ENCODE results near the gene U2AF1L4.

Gene U2AF1L4

DNA sequence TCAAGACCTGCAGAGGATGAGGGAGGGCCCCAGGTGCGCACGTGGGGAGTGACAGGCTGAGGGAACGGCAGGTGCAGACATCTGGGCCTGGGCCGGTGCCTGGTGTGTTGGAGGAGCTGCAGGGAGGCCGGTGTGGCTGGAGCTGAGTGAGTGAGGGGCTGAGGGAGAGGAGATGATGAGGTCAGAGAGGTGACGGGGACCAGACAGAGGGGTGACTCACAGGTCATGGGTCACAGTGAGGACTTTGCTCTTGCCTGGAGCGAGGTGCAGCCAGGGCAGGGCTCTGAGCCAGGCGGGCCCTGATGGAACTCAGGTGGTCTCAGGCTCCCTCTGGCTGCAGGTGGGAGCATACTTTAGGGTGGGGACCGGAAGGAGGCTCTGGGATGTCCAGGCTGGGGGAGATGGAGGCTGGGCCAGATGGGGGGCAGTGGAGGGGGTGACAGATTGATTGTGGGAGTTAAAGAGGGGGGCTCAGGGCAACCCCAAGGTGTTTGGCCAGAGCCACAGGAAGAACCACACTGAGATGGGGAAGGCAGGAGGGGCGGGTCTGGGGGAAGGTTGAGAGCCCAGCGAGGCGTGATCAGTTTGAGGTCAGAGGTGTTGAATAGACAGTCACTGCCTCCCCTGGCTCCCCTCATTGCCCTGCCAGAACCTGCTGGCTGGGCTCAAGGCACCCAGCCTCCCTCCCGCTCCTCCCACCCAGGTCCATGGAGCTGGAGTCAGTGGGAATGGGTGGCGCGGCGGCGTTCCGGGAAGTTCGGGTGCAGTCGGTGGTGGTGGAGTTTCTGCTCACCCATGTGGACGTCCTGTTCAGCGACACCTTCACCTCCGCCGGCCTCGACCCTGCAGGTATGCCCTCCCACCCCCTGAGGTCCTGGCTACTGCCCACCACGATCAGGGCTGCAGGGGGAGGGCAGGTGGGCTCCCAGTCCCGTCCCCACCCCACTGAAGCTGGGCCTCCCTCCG, 38.5 kb upstream of the U2AF1L4 start:
- no peak overlapping the region for H3K9ac ChIP-seq (ENCODE audit: insufficient read length)
- H3K36me3 ChIP-seq (ENCODE audit: insufficient read depth, low read length) = no peaks in the 10 kb centered on the region; the same call in 1 of the 2 replicates
- no peak overlapping the region for H3K27ac ChIP-seq
- no peaks in the 10 kb centered on the region for H3K9me3 ChIP-seq (ENCODE audit: low read depth, low read length)
- no peak overlapping the region for H3K4me3 ChIP-seq
- no peak for DNase-seq (ENCODE audit: low read depth, low spot score)
- TF ChIP-seq EZH2 (IDR thresholded peaks at IDR 0.05) = no peak
- no peak for TF ChIP-seq FOXP2 (optimal IDR thresholded peaks at IDR 0.05; ENCODE audit: control extremely low read depth, extremely low read length, insufficient read depth)
- TF ChIP-seq POLR2AphosphoS5 (IDR thresholded peaks at IDR 0.05; ENCODE audit: borderline replicate concordance, low read depth, low read length) = no peak

DNA sequence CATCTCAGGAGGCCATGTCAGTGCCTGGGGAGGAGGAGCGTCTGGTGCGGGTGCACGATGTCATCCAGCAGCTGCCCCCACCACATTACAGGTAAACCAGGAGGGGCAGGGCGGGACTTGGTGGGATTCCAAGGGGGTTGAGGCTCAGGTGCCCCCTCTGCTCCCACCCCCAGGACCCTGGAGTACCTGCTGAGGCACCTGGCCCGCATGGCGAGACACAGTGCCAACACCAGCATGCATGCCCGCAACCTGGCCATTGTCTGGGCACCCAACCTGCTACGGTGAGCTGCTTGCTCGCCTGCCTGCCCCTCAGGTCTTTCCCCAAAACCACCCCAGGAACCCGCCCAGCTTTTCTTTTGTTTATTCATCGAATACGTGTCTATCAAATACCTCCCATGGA, 37.4 kb upstream of the U2AF1L4 start:
- no peak for DNase-seq (ENCODE audit: low read depth, low spot score)
- H3K27ac ChIP-seq = no peak overlapping the region
- no peak for TF ChIP-seq POLR2AphosphoS5 (IDR thresholded peaks at IDR 0.05; ENCODE audit: borderline replicate concordance, low read depth, low read length)
- no peak for TF ChIP-seq EZH2 (IDR thresholded peaks at IDR 0.05)
- no peak for TF ChIP-seq FOXP2 (optimal IDR thresholded peaks at IDR 0.05; ENCODE audit: control extremely low read depth, extremely low read length, insufficient read depth)
- no peaks in the 10 kb centered on the region; the same call in 1 of the 2 replicates for H3K36me3 ChIP-seq (ENCODE audit: insufficient read depth, low read length)
- H3K9ac ChIP-seq (ENCODE audit: insufficient read length) = no peak overlapping the region
- H3K9me3 ChIP-seq (ENCODE audit: low read depth, low read length) = no peaks in the 10 kb centered on the region
- no peak overlapping the region for H3K4me3 ChIP-seq

DNA sequence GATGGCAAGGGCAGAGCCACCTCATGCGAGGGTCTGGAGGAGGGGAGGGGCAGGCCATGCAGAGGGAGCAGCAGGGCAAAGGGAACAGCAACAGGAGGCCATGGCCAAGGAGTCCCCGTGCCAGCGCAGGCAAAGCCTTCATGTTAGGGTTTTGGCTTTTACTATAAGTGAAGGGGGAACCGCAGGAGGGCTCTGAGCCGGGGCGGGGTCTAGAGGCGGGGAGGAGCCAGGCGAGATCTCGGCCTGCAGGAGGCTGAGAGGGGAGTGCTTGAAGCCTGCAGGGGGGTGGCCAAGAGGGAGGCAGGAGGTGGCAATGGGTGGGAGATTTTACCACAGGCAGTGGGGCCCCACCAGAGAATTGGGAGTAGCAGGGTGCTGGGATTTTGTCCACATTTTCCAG, 36.4 kb upstream of the U2AF1L4 start:
- no peaks in the 10 kb centered on the region; the same call in 1 of the 2 replicates for H3K36me3 ChIP-seq (ENCODE audit: insufficient read depth, low read length)
- no peak for DNase-seq (ENCODE audit: low read depth, low spot score)
- H3K4me3 ChIP-seq = no peak overlapping the region
- TF ChIP-seq POLR2AphosphoS5 (IDR thresholded peaks at IDR 0.05; ENCODE audit: borderline replicate concordance, low read depth, low read length) (no peak), FOXP2 (optimal IDR thresholded peaks at IDR 0.05; ENCODE audit: control extremely low read depth, extremely low read length, insufficient read depth) (no peak), EZH2 (IDR thresholded peaks at IDR 0.05) (no peak)
- H3K9ac ChIP-seq (ENCODE audit: insufficient read length) = no peak overlapping the region
- no peak overlapping the region for H3K27ac ChIP-seq
- H3K9me3 ChIP-seq (ENCODE audit: low read depth, low read length) = no peaks in the 10 kb centered on the region

- no peaks in the 10 kb centered on the region; the same call in 1 of the 2 replicates for H3K36me3 ChIP-seq (ENCODE audit: insufficient read depth, low read length)
Measured at GRCh38 chr19:35780717-35781116, 35.5 kb upstream of the U2AF1L4 start.

GRCh38 chr19:35780058-35780457, 34.8 kb upstream of the U2AF1L4 start:
- Histone ChIP-seq H3K36me3 (ENCODE audit: insufficient read depth, low read length) (no peaks in the 10 kb centered on the region; the same call in 1 of the 2 replicates), H3K27ac (no peak overlapping the region), H3K9me3 (ENCODE audit: low read depth, low read length) (no peaks in the 10 kb centered on the region), H3K4me3 (no peak overlapping the region), H3K9ac (ENCODE audit: insufficient read length) (no peak overlapping the region)
- TF ChIP-seq FOXP2 (optimal IDR thresholded peaks at IDR 0.05; ENCODE audit: control extremely low read depth, extremely low read length, insufficient read depth) = no peak
- no peak for TF ChIP-seq EZH2 (IDR thresholded peaks at IDR 0.05)
- TF ChIP-seq POLR2AphosphoS5 (IDR thresholded peaks at IDR 0.05; ENCODE audit: borderline replicate concordance, low read depth, low read length) = no peak
- no peak for DNase-seq (ENCODE audit: low read depth, low spot score)

More at GRCh38 chr19:35780717-35781116, 35.5 kb upstream of the U2AF1L4 start:
- no peak for TF ChIP-seq EZH2 (IDR thresholded peaks at IDR 0.05)
- TF ChIP-seq FOXP2 (optimal IDR thresholded peaks at IDR 0.05; ENCODE audit: control extremely low read depth, extremely low read length, insufficient read depth) = no peak
- Histone ChIP-seq H3K9me3 (ENCODE audit: low read depth, low read length) (no peaks in the 10 kb centered on the region), H3K4me3 (no peak overlapping the region), H3K27ac (no peak overlapping the region), H3K9ac (ENCODE audit: insufficient read length) (no peak overlapping the region)
- no peak for DNase-seq (ENCODE audit: low read depth, low spot score)

DNA sequence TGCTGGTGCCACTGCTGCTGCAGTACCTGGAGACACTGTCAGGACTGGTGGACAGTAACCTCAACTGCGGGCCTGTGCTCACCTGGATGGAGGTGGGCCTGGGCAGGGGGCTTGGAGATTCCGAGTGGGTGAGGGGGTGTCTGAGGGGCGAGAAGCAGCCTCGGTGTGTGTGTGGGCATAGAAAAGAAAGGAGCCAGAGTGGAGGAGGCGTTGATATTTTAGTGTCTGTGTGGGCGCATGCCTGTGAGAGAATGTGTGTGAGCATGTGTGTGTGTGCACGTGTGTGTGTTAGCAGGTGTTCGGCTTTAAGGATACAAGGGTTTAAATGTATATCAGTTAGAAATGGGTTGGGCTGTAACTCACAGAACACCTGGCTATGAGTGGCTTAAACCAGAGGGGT, 33.8 kb upstream of the U2AF1L4 start:
- no peaks in the 10 kb centered on the region; the same call in 1 of the 2 replicates for H3K36me3 ChIP-seq (ENCODE audit: insufficient read depth, low read length)
- TF ChIP-seq POLR2AphosphoS5 (IDR thresholded peaks at IDR 0.05; ENCODE audit: borderline replicate concordance, low read depth, low read length) (no peak), EZH2 (IDR thresholded peaks at IDR 0.05) (no peak), FOXP2 (optimal IDR thresholded peaks at IDR 0.05; ENCODE audit: control extremely low read depth, extremely low read length, insufficient read depth) (no peak)
- no peak for DNase-seq (ENCODE audit: low read depth, low spot score)
- H3K9me3 ChIP-seq (ENCODE audit: low read depth, low read length) = no peaks in the 10 kb centered on the region
- no peak overlapping the region for H3K9ac ChIP-seq (ENCODE audit: insufficient read length)
- H3K4me3 ChIP-seq = no peak overlapping the region
- no peak overlapping the region for H3K27ac ChIP-seq

GRCh38 chr19:35777961-35778360, 32.7 kb upstream of the U2AF1L4 start:
- Histone ChIP-seq H3K4me3 (no peak overlapping the region), H3K36me3 (ENCODE audit: insufficient read depth, low read length) (no peaks in the 10 kb centered on the region; the same call in 1 of the 2 replicates), H3K27ac (no peak overlapping the region), H3K9me3 (ENCODE audit: low read depth, low read length) (no peaks in the 10 kb centered on the region), H3K9ac (ENCODE audit: insufficient read length) (no peak overlapping the region)
- TF ChIP-seq POLR2AphosphoS5 (IDR thresholded peaks at IDR 0.05; ENCODE audit: borderline replicate concordance, low read depth, low read length) (no peak), EZH2 (IDR thresholded peaks at IDR 0.05) (no peak), FOXP2 (optimal IDR thresholded peaks at IDR 0.05; ENCODE audit: control extremely low read depth, extremely low read length, insufficient read depth) (no peak)
- no peak for DNase-seq (ENCODE audit: low read depth, low spot score)

DNA sequence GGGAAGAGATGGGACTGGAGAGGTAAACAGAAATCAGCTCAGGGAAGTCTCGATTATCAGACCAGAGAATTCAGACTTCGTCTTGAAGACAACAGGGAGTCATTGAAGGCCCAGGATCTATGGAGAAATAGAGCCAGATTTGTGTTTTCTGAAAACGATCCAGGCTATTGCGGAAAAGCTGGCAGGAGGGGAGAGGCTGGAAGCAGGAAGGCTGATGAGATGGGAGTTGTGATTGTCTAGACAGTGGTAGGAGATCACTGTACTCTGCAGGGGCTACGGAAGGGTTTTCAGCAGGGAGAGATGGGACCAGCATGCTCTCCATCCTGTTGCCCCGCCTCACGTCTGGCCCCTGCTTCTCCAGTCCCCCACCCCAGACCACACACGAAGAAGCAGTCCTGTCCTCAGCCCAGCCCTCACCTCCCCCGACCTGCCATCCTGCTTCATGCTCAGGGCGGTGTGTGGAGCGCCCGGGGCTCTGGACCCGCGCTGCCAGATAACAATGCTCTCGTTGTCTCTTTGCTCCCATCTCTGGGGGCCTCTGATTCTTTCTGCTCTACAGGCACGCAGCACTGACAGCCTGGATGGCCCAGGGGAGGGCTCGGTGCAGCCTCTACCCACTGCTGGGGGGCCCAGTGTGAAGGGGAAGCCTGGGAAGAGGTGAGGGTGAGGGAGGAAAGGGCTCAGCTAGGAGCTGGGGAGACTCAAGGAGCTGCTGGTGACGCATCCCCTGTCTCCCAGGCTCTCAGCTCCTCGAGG, 32.0 kb upstream of the U2AF1L4 start:
- Histone ChIP-seq H3K27ac (no peak overlapping the region), H3K36me3 (ENCODE audit: insufficient read depth, low read length) (no peaks in the 10 kb centered on the region; the same call in 1 of the 2 replicates), H3K4me3 (no peak overlapping the region), H3K9ac (ENCODE audit: insufficient read length) (no peak overlapping the region), H3K9me3 (ENCODE audit: low read depth, low read length) (no peaks in the 10 kb centered on the region)
- no peak for DNase-seq (ENCODE audit: low read depth, low spot score)
- no peak for TF ChIP-seq POLR2AphosphoS5 (IDR thresholded peaks at IDR 0.05; ENCODE audit: borderline replicate concordance, low read depth, low read length)
- no peak for TF ChIP-seq EZH2 (IDR thresholded peaks at IDR 0.05)
- TF ChIP-seq FOXP2 (optimal IDR thresholded peaks at IDR 0.05; ENCODE audit: control extremely low read depth, extremely low read length, insufficient read depth) = no peak
